GM19324 (cell line): ENCODE results near the gene PCBP3.

Experiments
- ATAC-seq: cut with Tn5 transposase; IDR thresholded peaks from one replicate; pipeline ENCODE4 v1.9.1; 2021; ENCODE audit warnings: mild to moderate bottlenecking, moderate library complexity; ENCODE audit not compliant: unreplicated experiment, low FRiP score

The PCBP3 gene

DNA sequence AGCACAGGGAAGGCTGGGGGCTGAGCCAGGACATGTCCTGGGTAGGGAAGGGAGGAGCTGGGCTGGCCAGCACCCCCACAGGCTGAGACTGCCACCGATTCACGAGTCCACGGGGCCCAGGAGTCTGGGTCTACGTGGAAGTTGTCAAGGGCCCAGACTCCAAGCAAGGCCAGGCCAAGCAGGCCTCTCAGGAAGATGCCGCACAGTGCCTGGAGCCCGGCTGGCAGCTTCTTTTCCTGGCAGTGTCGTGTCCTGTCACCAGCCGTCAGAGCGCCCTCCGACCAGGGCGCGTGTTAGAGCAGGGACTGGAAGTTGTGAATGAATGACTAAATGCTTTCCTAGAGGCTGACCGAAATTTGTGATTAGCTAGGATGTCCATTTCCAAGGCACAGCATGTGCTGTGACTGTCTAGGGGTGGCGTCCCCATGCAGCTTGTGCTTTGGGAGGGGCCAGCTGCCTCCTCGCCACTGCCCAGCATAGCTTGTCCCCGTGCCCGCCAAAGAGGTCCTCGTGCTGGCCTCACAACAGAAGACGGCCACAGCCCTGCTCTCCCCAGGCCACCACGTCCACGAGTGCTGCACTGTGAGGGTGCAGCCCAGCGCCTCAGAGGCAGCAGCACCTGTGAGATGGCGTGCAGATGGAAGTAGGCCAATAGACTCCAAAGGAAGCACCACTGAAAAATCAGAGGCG, 190.6 kb downstream of the PCBP3 start:
- ATAC-seq: no peak

DNA sequence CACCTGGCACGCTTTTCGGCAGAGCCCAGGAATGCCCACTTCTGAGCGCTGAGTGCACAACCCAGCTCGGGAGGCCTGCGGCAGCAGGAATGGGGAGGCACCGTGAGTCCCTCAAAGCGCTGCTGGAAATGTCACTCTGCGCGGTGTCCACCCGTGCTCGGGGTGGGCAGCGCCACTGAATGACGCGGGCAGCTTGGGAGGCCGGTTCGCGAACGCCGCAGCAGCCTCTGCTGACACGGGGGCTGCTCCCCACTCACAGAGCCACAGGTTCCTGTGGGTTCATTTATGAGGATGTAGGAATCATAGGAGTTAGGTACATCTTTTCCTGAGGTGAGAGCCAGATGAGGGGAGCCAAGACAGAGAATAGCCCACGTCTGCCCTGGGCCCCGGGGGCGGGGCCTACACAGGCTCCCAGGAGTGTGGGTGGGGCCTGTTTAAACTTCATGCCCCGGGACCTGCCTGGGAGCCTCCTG, 191.3 kb downstream of the PCBP3 start:
- no peak for ATAC-seq

DNA sequence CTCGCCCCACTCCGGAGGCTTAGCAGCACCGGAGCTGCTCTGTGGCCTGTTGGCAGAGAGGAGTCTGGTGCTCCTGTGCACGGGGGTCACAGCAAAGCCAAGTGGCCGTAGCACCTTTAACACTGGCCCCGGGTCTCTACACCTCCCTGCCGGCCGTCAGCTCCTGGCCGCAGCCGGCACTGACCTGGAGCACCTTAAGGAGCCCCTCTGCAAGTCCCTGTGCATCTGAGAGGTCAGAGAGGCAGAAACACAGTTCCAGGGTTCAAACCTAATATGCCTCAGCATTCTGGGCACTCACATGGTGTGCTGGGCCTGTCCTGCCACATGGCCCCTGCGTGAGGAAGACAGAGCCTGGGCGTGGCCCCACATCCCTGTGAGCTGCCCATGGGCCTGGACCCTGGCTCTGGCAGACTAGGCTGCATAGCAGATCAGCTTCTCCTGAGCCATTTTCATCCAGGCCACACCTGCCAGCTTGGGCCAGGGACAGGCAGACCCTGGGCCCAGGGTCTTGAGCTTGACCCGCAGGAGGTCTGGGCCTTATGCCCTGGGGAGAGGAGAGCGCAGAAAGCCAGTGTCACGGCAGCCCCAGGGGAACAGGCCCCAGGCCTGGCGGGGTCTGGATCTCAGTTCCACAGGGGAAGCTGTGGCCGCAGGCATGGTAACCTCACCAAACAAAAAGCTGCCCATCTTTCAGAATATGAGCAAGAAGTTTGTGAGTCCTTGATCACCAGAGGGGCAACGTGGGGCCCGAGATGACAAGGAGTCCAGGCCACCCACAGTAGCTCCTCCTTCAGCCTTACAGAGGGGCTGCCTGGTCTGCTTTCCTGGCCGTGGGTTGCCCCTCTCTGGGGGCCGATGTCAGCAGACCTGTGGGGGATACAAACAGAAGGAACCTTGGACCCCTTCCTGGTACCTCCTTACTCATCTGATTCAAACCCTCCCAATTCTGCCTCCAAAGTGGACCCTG, 192.1 kb downstream of the PCBP3 start:
- no peak for ATAC-seq

DNA sequence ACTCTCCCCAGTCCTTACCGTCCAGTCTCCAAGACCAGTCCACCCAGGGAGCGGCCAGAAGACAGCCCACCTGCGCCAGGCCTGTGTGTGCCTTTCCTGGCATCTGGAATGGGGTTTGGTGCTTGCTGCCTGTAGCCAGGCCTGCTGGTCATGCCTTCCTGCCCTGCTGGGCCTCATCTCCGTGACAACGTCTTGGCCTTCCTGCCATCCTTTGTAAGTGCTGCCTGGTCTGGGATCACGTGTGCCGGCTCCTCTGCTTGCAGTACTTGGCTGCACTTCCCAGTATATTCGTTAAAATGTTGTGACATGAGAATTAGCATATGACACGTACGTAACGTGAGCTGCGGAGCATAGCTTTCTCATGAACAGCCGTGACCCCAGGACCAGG, 192.7 kb downstream of the PCBP3 start:
- no peak for ATAC-seq

DNA sequence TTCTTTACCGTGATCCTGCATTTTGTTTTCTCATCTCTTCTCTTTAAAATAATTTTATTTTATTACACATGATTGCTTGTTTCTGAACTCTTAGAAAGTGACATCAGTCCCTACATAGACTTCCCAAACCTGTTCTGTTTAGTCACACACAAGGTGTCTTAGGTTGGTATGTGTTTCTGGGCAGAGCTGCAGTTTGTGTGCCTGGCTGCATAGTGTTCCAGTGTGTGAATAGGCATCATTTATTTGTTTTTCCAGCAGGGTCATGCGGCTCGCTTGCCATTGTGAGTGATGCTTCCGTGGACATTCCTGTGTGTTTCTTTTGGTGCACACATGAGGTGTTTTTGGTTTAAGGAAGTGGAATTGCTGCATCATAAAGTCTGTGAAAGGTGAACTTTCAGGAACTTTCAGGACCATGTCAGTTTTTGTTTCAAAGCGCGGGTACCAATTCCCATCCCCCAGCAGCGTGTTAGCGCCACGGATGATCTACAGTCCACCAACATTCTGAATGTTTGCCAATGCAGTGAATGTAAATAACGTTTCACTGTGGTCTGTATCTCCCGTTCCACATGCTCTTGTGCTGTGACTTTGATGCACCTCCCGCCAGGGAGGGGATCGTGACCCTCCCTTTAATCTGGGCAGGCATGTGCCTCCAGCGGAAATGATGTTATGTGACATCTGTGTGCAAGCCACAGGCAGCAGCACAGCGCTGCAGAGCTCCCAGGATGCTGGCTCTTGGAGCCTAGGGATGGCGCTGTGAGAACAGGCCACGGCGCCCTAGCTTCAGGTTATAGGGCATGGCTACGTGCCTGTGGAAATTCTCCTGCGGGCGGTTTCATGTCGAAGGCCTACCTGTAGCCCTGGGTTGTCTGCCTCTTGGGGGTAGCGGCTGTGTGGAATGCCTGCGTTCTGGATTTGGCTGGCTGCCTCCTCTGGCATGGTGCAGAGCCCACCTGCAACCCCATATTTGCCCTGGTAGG, 193.5 kb downstream of the PCBP3 start:
- no peak for ATAC-seq

DNA sequence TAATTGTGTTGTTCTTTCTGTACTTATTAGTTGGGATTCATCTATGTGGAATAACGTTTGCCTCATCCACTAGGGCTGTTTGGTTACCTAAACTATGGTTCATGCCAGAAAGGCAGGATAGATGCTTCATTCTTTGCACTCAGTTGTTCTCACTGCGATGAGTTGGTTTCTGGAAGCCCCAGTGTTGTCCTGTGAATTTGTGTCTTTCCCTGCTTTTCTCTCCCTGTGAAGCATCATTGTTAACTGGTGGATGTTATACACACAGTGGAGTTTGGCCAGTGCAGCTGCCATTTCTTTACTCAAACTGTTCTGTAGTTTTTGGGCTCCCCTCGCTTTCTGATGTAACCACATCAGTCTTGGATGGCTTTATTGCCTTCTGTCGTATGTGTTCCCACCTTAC, 194.4 kb downstream of the PCBP3 start:
- ATAC-seq: no peak

DNA sequence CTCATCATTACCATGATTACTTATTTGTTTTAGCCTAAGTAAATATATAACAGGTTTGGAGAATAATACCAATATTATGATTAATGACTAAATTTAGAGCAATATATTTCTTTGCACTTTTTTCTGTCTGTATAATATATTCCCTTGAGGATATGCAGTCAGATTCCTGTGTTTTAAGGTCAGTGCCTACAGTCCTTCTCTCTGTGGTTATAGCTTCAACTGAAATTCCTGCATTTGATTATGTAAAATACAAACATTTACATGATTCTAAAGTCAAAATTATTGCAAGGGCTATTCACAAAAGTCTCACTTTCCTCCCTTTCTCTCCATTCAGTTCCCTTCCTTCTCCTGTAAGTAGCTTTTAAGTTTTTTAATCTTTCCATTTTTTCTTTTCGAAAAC, 195.1 kb downstream of the PCBP3 start:
- no peak for ATAC-seq

DNA sequence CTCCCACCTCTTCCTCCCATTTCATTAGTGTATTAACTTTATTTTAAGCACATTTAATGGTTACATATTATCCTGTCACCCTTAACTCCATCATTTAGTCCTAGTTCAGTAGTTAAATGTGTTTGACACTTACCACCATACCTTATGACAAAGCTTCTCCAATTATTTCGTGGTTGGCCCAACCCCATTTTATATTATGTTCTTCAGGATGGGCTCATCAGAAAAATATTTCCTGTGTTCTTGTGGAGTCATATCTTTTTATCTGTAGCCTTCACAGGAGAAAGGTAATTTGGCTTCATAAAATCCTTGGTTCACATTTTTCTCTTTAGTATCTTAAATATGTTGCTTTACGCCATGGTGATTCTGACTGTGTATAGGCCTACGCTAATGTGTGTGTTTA, 195.7 kb downstream of the PCBP3 start:
- ATAC-seq: no peak

DNA sequence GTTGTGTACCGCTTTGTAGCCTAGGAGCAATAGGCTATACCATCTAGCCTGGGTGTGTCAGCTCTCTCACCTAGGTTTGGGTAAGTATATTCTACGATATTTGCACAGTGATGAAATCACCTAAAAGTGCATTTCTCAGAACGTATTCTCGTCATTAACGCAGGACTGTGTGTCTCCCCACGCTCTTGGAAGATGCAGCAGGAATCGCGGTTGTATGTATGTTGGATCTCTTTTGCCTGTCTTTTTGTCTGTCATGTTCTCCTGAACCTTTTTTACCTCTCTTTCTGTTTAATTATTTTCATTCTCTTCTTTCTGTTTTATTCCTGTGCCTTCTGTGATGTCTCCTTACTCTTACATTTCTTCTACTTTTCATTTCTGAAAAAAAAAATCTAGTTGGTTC, 197.5 kb downstream of the PCBP3 start:
- no peak for ATAC-seq

DNA sequence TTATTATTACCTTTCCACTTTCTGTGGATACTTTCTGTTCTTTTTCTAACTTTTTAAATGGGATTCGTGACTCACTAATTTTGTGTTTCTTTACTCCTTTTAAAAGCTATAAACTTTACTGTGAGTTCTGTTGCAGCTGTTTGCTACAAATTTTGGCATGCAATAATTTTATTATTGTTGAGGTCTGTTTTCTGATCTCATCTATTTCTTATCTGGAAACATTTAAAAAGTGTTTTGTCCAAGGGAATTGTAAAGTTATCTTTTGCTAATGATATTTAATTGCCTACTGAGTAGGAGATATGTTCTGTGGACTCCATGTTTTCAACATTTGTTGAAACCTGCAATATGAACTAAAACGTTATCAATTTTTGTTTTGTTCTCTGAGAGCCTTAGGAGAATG, 199.9 kb downstream of the PCBP3 start:
- no peak for ATAC-seq

DNA sequence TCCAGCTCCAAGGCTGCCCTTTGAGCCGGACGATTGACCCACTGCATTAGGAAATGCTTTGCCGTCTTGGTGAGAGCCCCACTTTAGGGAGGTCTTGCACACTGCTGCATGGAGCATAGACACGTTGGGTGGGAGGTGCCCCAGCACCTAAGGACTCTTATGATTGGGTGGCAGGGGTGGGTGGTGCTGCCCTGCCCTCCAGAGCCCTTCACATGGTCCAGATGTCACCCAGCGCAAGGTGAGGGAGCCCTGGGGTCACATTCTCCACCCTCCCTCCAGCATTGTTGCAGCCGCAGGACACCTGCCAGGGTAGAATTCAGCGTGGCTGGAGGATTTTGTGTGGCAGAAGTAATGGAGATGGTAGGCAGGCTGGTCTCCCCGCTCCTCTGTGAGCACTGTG, 200.7 kb downstream of the PCBP3 start:
- no peak for ATAC-seq

DNA sequence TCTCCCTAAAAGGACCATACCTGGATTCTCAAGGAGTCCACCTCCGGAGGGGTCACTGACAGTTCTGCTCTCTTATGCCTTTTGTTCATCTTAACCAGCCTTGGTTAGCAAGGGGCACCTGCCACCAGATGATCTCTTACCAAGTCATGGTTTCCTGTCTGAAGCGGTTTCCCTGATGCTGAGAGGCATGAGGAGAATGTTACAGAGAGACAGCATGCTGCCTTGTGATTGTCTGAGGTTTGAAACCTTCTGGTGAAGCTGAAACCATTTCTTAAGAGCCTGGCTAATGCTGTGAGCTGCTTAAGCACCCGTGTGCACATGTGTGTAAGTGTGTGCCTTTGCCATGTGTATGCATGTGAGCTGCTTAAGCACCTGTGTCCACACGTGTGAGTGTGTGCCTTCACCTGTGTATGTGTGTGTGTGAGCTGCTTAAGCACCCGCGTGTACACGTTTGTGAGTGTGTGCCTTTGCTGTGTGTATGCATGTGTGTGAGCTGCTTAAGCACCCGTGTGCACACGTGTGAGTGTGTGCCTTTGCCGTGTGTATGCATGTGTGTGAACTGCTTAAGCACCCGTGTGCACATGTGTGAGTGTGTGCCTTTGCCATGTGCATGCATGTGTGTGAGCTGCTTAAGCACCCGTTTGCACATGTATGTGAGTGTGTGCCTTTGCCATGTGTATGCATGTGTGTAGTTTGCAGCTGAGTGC, 201.7 kb downstream of the PCBP3 start:
- ATAC-seq: no peak

DNA sequence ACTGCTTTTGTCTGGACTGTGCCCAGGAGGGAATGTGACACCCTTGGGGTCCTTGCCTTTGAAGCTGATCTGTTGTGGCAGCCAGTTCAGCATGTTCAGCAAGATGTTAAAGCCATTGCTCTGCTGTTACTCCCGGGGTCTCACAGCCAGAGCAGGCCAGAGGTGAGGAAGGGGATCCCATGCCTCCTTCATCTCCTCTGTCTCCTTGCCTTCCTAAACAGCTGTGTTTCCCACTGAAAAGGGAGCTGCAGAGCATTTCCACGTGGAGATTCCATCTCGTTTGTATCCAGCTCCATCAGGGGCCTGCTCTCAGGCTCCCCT, 202.2 kb downstream of the PCBP3 start:
- ATAC-seq: no peak

DNA sequence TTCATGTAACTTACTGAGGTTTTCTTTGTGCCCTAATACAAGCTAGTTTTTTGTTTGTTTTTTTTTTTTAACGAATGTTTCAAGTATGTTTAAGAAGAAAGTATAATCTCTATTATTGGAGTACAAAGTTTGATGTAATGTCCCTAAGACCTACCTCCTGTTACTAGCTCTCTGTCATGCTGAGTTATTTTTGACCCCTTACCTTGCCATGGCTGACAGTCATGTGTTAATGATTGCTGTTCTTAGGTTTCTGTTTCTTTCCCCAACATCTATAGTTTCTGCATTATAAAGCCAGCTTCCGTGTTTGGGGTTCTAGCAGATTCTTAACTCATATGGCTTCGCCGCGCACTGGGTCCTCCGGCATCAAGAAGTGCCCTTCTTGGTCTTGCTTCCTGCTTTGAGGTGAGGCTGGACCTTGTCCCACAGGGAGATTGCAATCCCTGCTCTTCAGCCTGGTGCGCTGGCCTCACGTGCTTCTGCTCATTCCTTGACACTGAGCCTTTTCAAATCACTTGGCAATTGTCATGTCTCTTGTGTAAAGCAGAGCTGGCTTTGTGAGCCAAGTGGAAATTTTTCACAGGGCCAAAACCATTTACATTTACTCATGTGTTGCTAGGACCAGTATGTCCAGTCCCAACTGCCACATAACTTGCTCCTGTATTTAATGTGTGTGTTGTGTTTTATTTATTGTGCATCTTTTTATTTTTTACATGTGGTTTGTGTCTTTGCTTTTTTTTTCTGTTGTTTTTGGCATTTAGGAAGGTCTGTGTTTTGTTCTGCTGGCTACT, 203.0 kb downstream of the PCBP3 start:
- ATAC-seq: no peak

DNA sequence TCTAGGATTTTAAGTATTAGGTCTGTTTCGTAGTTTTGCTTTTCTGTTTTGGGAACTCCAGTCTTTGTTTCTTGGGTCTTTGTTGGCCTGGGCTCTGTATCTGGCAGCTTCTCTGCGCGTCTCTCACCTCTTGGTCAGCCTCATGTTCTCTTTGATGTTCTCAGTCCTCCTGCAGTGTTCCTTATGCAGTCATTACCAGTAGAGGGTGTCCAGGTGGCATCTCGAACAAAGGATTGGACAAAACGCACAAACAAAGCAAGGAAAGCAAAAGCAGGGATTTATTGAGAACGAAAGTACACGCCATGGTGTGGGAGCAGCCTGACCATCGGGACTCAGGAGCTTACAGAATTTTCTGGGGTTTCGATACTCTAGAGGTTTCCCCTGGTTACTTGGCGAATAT, 204.3 kb downstream of the PCBP3 start:
- no peak for ATAC-seq

DNA sequence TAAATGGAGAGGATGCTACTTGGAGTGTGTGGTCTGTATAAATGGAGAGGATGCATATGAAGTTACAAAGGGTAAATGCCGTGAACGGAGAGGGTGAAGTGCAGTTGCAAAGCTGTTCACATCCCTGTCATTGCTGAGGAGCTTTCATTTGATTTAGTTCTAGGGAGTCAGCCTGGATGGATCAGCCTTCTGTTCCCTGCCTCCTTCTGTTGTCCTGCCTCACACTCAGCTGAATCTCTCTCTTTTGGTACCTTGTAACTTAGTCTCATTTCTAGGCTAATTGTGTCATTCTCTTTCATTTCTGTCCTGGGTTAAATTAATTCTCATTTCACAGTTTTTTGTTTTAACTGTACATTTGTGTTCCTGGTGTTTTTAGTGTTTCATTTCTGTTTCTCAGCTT, 204.8 kb downstream of the PCBP3 start:
- no peak for ATAC-seq

DNA sequence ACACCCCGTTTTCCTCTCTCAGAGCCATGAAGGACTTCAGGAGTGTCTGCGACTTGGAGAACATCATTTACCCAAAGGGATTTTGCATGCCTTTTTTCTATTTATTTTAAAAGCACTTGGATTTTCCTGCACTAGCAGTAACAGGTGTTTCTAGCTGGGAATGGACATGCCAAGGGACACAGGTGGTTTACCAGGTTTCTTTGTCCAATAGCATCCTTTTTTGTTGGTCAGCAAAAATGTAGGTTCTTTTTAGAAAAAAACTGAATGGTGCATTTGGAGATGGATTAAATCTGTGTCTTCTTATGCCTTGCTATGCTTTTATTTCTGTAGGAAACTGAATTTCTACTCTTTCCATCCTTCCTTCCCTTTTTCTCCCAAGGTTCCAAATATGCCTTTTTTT, 205.3 kb downstream of the PCBP3 start:
- no peak for ATAC-seq

DNA sequence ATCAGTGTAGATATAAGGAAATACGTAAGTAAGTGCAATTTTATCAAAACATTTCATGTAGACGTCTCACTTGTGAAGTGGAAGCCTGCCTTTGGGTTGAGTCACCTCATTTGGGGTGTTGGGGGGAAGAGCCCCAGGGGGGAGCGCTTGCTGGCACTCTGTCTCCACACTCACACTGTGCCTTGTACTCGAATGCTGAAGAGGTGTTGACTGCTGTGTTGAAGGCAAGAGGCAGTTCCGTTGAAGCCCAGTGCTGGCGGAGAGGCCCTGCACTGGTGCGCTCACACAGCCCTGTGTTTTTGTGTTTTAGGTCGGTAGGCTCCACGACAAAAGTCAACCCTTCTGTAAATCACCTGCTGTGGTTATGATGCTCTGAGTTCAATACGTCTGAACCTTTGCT, 206.1 kb downstream of the PCBP3 start:
- no peak for ATAC-seq

DNA sequence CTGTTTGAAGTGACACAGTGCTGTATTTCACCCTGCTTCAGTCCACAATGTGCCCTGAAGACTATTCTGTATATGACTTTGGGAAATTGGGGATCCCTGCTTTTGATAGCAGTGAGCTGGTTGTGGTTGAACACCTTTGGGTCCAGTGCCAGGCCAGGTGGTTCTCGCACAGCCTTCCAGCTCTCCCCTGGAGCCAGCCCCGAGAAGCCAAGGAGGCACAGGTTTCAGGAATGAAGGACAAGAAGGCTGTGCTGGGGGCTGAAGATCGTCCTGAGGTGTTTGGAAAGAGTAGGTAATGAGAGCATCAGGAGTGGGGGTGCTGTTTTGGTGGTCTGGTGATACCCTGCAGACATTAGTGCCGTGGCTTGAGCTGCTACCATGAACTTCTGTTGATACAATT, 206.7 kb downstream of the PCBP3 start:
- ATAC-seq: no peak
